Measurements from ENCODE around the gene ARHGAP22. TPM values are rescaled to one million over a fixed set of nuclear protein-coding genes. Genes with fewer than 3 reads are reported as not detected.
"Not testable (repeated sequence)": the region's sequence is repeated elsewhere in the genome, so short reads cannot be mapped to it uniquely, and the experiment has no call there.

The ARHGAP22 gene
- total and polyA plus RNA-seq, 2 donors = 5.5 to 8.5 TPM

- WGBS = 97% methylated on average over 7 of the region's 7 CpGs
Measured at GRCh38 chr10:48647073-48647472, 42.2 kb upstream of the ARHGAP22 start.

GRCh38 chr10:48645600-48645999, 40.7 kb upstream of the ARHGAP22 start:
- 93% methylated on average over 1 of the region's 1 CpG for WGBS
- Histone ChIP-seq H3K27me3 (ENCODE audit: control insufficient read depth in 2 of 2, insufficient read depth in 1 of 2, low read length in 1 of 2) (no peaks in the 10 kb centered on the region), H3K36me3 (ENCODE audit: control insufficient read depth in 2 of 2, insufficient read depth in 2 of 2, low read length in 1 of 2) (no peaks in the 10 kb centered on the region), H3K9me3 (ENCODE audit: control insufficient read depth in 2 of 2, insufficient read depth in 1 of 2, low read length in 1 of 2) (no peaks in the 10 kb centered on the region), H3K27ac (ENCODE audit: low read depth in 1 of 2, low read length in 1 of 2) (no peak overlapping the region), H3K4me3 (ENCODE audit: low read length in 2 of 2) (no peak overlapping the region), H3K4me1 (ENCODE audit: control insufficient read depth in 2 of 2, insufficient read depth in 2 of 2, low read length in 2 of 2) (no peaks in the 10 kb centered on the region)
- DNase-seq (ENCODE audit: low read depth in 6 of 9, low spot score in 9 of 9) = no peak

More at GRCh38 chr10:48647073-48647472, 42.2 kb upstream of the ARHGAP22 start:
- DNase-seq (ENCODE audit: low read depth in 6 of 9, low spot score in 9 of 9); H3K27ac ChIP-seq (ENCODE audit: low read depth in 1 of 2, low read length in 1 of 2); H3K36me3 ChIP-seq (ENCODE audit: control insufficient read depth in 2 of 2, insufficient read depth in 2 of 2, low read length in 1 of 2); H3K4me3 ChIP-seq (ENCODE audit: low read length in 2 of 2); H3K27me3 ChIP-seq (ENCODE audit: control insufficient read depth in 2 of 2, insufficient read depth in 1 of 2, low read length in 1 of 2); H3K9me3 ChIP-seq (ENCODE audit: control insufficient read depth in 2 of 2, insufficient read depth in 1 of 2, low read length in 1 of 2); H3K4me1 ChIP-seq (ENCODE audit: control insufficient read depth in 2 of 2, insufficient read depth in 2 of 2, low read length in 2 of 2): not testable (repeated sequence)

GRCh38 chr10:48641099-48641690, 36.3 kb upstream of the ARHGAP22 start:
- not testable (repeated sequence) for H3K27me3 ChIP-seq (ENCODE audit: control insufficient read depth in 2 of 2, insufficient read depth in 1 of 2, low read length in 1 of 2); H3K27ac ChIP-seq (ENCODE audit: low read depth in 1 of 2, low read length in 1 of 2); H3K4me3 ChIP-seq (ENCODE audit: low read length in 2 of 2); H3K9me3 ChIP-seq (ENCODE audit: control insufficient read depth in 2 of 2, insufficient read depth in 1 of 2, low read length in 1 of 2); H3K4me1 ChIP-seq (ENCODE audit: control insufficient read depth in 2 of 2, insufficient read depth in 2 of 2, low read length in 2 of 2); DNase-seq (ENCODE audit: low read depth in 6 of 9, low spot score in 9 of 9); H3K36me3 ChIP-seq (ENCODE audit: control insufficient read depth in 2 of 2, insufficient read depth in 2 of 2, low read length in 1 of 2)
- 95% methylated on average over 4 of the region's 4 CpGs for WGBS

- H3K4me3 ChIP-seq (ENCODE audit: low read length in 2 of 2) = no peak overlapping the region
- H3K4me1 ChIP-seq (ENCODE audit: control insufficient read depth in 2 of 2, insufficient read depth in 2 of 2, low read length in 2 of 2) = no peaks in the 10 kb centered on the region
- no peaks in the 10 kb centered on the region for H3K27me3 ChIP-seq (ENCODE audit: control insufficient read depth in 2 of 2, insufficient read depth in 1 of 2, low read length in 1 of 2)
- H3K36me3 ChIP-seq (ENCODE audit: control insufficient read depth in 2 of 2, insufficient read depth in 2 of 2, low read length in 1 of 2) = no peaks in the 10 kb centered on the region
- DNase-seq (ENCODE audit: low read depth in 6 of 9, low spot score in 9 of 9) = no peak
- no peak overlapping the region for H3K27ac ChIP-seq (ENCODE audit: low read depth in 1 of 2, low read length in 1 of 2)
- H3K9me3 ChIP-seq (ENCODE audit: control insufficient read depth in 2 of 2, insufficient read depth in 1 of 2, low read length in 1 of 2) = no peaks in the 10 kb centered on the region
- WGBS = 92% methylated on average over 1 of the region's 1 CpG
Measured at GRCh38 chr10:48640326-48640725, 35.5 kb upstream of the ARHGAP22 start.

- H3K27ac ChIP-seq (ENCODE audit: low read depth in 1 of 2, low read length in 1 of 2) = no peak overlapping the region
- H3K4me1 ChIP-seq (ENCODE audit: control insufficient read depth in 2 of 2, insufficient read depth in 2 of 2, low read length in 2 of 2) = peaks cover 0 to 6% of the 10 kb centered on the region in 2 donors
- no peaks in the 10 kb centered on the region for H3K27me3 ChIP-seq (ENCODE audit: control insufficient read depth in 2 of 2, insufficient read depth in 1 of 2, low read length in 1 of 2)
- H3K4me3 ChIP-seq (ENCODE audit: low read length in 2 of 2) = no peak overlapping the region
- no peak for DNase-seq (ENCODE audit: low read depth in 6 of 9, low spot score in 9 of 9)
- no peaks in the 10 kb centered on the region for H3K9me3 ChIP-seq (ENCODE audit: control insufficient read depth in 2 of 2, insufficient read depth in 1 of 2, low read length in 1 of 2)
- 15% methylated on average over 1 of the region's 1 CpG for WGBS
- no peaks in the 10 kb centered on the region for H3K36me3 ChIP-seq (ENCODE audit: control insufficient read depth in 2 of 2, insufficient read depth in 2 of 2, low read length in 1 of 2)
Measured at GRCh38 chr10:48639632-48640031, 34.8 kb upstream of the ARHGAP22 start.

- peaks cover 0 to 13% of the 10 kb centered on the region in 2 donors for H3K4me1 ChIP-seq (ENCODE audit: control insufficient read depth in 2 of 2, insufficient read depth in 2 of 2, low read length in 2 of 2)
- no peaks in the 10 kb centered on the region for H3K27me3 ChIP-seq (ENCODE audit: control insufficient read depth in 2 of 2, insufficient read depth in 1 of 2, low read length in 1 of 2)
- no peaks in the 10 kb centered on the region for H3K36me3 ChIP-seq (ENCODE audit: control insufficient read depth in 2 of 2, insufficient read depth in 2 of 2, low read length in 1 of 2)
- H3K9me3 ChIP-seq (ENCODE audit: control insufficient read depth in 2 of 2, insufficient read depth in 1 of 2, low read length in 1 of 2) = no peaks in the 10 kb centered on the region
- 87% methylated on average over 4 of the region's 4 CpGs for WGBS
- no peak overlapping the region for H3K27ac ChIP-seq (ENCODE audit: low read depth in 1 of 2, low read length in 1 of 2)
- DNase-seq (ENCODE audit: low read depth in 6 of 9, low spot score in 9 of 9) = no peak
- no peak overlapping the region for H3K4me3 ChIP-seq (ENCODE audit: low read length in 2 of 2)
Measured at GRCh38 chr10:48638739-48639527, 34.1 kb upstream of the ARHGAP22 start.

GRCh38 chr10:48638158-48638557, 33.3 kb upstream of the ARHGAP22 start:
- 94% methylated on average over 4 of the region's 4 CpGs for WGBS
- H3K27me3 ChIP-seq (ENCODE audit: control insufficient read depth in 2 of 2, insufficient read depth in 1 of 2, low read length in 1 of 2) = no peaks in the 10 kb centered on the region
- H3K27ac ChIP-seq (ENCODE audit: low read depth in 1 of 2, low read length in 1 of 2) = no peak overlapping the region
- H3K4me1 ChIP-seq (ENCODE audit: control insufficient read depth in 2 of 2, insufficient read depth in 2 of 2, low read length in 2 of 2) = peaks cover 0 to 18% of the 10 kb centered on the region in 2 donors
- DNase-seq (ENCODE audit: low read depth in 6 of 9, low spot score in 9 of 9) = no peak
- no peaks in the 10 kb centered on the region for H3K36me3 ChIP-seq (ENCODE audit: control insufficient read depth in 2 of 2, insufficient read depth in 2 of 2, low read length in 1 of 2)
- no peak overlapping the region for H3K4me3 ChIP-seq (ENCODE audit: low read length in 2 of 2)
- no peaks in the 10 kb centered on the region for H3K9me3 ChIP-seq (ENCODE audit: control insufficient read depth in 2 of 2, insufficient read depth in 1 of 2, low read length in 1 of 2)

- H3K27ac ChIP-seq (ENCODE audit: low read depth in 1 of 2, low read length in 1 of 2) = no peak overlapping the region
- H3K4me1 ChIP-seq (ENCODE audit: control insufficient read depth in 2 of 2, insufficient read depth in 2 of 2, low read length in 2 of 2) = peaks cover 0 to 18% of the 10 kb centered on the region in 2 donors
- WGBS = 93% methylated on average over 3 of the region's 3 CpGs
- H3K9me3 ChIP-seq (ENCODE audit: control insufficient read depth in 2 of 2, insufficient read depth in 1 of 2, low read length in 1 of 2) = no peaks in the 10 kb centered on the region
- H3K27me3 ChIP-seq (ENCODE audit: control insufficient read depth in 2 of 2, insufficient read depth in 1 of 2, low read length in 1 of 2) = no peaks in the 10 kb centered on the region
- H3K36me3 ChIP-seq (ENCODE audit: control insufficient read depth in 2 of 2, insufficient read depth in 2 of 2, low read length in 1 of 2) = no peaks in the 10 kb centered on the region
- no peak for DNase-seq (ENCODE audit: low read depth in 6 of 9, low spot score in 9 of 9)
- no peak overlapping the region for H3K4me3 ChIP-seq (ENCODE audit: low read length in 2 of 2)
Measured at GRCh38 chr10:48636901-48637300, 32.0 kb upstream of the ARHGAP22 start.

- no peak for DNase-seq (ENCODE audit: low read depth in 6 of 9, low spot score in 9 of 9)
- peaks cover 0 to 18% of the 10 kb centered on the region in 2 donors for H3K4me1 ChIP-seq (ENCODE audit: control insufficient read depth in 2 of 2, insufficient read depth in 2 of 2, low read length in 2 of 2)
- H3K36me3 ChIP-seq (ENCODE audit: control insufficient read depth in 2 of 2, insufficient read depth in 2 of 2, low read length in 1 of 2) = no peaks in the 10 kb centered on the region
- H3K27me3 ChIP-seq (ENCODE audit: control insufficient read depth in 2 of 2, insufficient read depth in 1 of 2, low read length in 1 of 2) = no peaks in the 10 kb centered on the region
- no peak overlapping the region for H3K4me3 ChIP-seq (ENCODE audit: low read length in 2 of 2)
- H3K27ac ChIP-seq (ENCODE audit: low read depth in 1 of 2, low read length in 1 of 2) = no peak overlapping the region
- WGBS = 75% methylated on average over 3 of the region's 3 CpGs
- H3K9me3 ChIP-seq (ENCODE audit: control insufficient read depth in 2 of 2, insufficient read depth in 1 of 2, low read length in 1 of 2) = no peaks in the 10 kb centered on the region
Measured at GRCh38 chr10:48636231-48636630, 31.4 kb upstream of the ARHGAP22 start.
